OCI-LY7 (cell line): ENCODE data around the gene SLBP.

Experiments used
- CTCF ChIP-seq: fragments of 200-600 bp; sonication (generic); conservative IDR thresholded peaks from 2 replicates; pipeline ENCODE4 v1.5.1; 2014; ENCODE audit warnings: mild to moderate bottlenecking, antibody characterized with exemption, low read length, moderate library complexity, mixed read lengths
- EZH2phosphoT487 ChIP-seq: fragments of 200-600 bp; sonication (generic); IDR thresholded peaks from 2 replicates; pipeline ENCODE4 v1.6.1; 2018; ENCODE audit warnings: low read depth, borderline replicate concordance, mild to moderate bottlenecking, mixed run types, antibody characterized with exemption, low read length, moderate library complexity, mixed read lengths

DNA sequence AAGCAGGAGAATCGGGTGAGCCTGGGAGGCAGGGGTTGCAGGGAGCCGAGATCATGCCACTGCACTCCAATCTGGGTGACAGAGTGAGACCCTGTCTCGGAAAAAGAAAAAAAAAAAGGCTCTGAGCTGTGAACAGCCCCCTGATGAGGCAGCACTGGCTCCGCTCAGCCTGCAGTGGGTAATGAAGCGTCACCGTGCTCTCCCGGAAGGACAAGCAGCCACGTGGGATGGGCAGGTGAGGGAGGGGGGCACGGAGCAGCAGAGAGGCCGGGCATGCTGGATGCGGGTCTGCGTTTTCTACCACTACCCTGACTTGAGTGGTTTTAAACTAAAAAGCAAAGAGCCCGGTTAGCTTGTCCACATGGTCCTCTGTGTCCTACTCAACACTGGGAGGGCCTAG is 24.7 kb upstream of the SLBP start:
- TF ChIP-seq CTCF (no peak), EZH2phosphoT487 (no peak)
